HG03135 (cell line): ENCODE measurements around the gene STOX1.
"Not testable (repeated sequence)": the region's sequence is repeated elsewhere in the genome, so short reads cannot be mapped to it uniquely, and the experiment has no call there.

Experiments used
- ATAC-seq: cut with Tn5 transposase; IDR thresholded peaks from one replicate; pipeline ENCODE4 v1.9.1; 2021; ENCODE audit warnings: mild to moderate bottlenecking, moderate library complexity; ENCODE audit not compliant: unreplicated experiment

STOX1 gene

DNA sequence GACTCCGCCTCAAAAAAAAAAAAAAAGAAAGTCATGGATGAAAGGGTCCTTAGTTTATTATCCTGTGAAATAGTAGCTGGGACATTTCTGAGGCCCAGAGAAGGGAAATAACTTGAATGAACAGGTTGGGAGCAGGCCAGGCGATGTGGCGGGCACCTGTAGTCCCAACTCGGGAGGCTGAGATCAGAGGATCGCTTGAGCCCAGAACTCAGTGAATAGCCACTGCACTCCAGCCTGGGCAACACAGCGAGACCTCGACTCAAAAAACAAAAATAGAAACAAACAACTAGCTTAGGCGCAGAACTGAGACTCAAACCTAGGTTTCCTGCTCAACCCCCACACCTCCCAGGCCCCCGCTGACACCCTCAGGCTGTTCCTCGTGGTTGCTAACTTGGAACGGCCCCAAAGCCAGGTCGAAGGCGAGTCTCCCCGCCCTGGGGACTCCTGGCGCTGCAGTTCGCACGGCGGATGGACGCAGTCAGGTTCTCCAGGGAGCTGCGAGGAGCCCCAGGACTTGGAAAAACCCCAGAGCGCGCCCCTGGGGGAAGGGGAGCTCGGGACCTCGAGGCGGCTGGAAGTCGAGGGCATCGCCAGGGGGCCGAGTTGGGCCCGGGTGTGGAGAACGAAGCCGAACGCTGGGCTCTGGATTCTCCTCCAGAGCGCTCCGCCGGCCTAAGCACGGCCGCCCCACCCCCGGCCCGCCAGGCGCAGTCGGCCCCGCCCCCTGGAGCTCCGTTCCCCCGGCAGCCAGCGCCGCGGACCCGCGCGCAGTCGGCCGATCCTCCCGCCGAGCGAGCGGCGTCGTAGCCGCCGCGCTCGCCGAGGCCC, at the start of gene STOX1:
STOX1 (plus strand) TSS at position 768 of the 828 bp plus-strand sequence. CDS start 93 bp downstream, outside the sequence.
- peak; percentile 57 for ATAC-seq

- ATAC-seq = no peak
Observed at GRCh38 chr10:68781613-68782574, 45.4 kb upstream of the STOX1 start.

- ATAC-seq = no peak
Observed at GRCh38 chr10:68784476-68784875, 42.9 kb upstream of the STOX1 start.

DNA sequence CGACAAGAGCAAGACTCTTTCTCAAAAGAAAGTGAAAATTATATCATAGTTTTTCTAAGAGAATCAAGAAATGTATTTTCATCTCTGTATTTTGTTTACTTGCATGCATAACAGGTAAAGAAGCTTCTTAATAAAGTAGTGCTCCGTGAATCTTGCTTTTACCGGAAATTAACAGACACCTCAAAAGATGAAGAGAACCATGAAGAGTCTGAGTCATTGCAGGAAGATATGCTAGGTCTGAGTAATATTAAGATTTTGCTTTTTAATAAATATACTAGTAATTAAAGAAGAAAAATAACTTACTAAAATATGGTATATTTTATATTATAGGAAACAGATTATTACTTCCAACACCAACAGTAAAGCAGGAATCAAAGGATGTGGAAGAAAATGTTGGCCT, 39.5 kb upstream of the STOX1 start:
- no peak for ATAC-seq

DNA sequence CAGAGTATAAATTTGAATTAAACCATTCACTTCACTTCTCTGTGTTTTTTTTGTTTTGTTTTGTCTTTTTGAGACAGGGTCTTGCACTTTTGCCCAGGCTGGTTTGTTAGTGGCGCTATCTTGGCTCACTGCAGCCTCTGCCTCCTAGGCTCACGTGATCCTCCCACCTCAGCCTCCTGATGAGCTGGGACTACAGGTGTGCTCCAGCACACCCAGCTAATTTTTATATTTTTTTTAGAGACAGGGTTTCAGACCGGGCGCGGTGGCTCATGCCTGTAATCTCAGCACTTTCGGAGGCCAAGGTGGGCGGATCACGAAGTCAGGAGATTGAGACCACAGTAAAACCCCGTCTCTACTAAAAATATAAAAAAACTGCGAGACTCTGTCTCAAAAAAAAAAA, 36.9 kb upstream of the STOX1 start:
- no peak for ATAC-seq

DNA sequence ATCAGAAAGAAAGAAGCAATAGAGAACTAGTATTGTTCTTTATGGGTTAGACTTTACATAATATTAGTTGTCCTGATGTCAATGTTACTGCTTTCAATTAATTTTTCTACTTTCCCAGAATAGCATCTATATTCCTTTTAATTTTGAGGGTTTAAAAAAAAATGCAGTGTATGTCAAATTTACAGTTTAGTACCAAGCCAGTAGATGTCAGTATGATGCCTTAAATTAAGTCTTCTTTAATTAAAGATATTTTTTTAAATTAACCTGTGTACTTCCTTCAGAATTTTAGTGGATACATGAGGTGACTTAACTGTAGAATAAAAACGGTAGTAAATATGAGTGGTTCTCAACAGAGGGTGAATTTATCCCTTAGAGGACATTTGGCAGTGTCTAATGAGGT, 35.2 kb upstream of the STOX1 start:
- no peak for ATAC-seq

GRCh38 chr10:68795886-68796532, 31.3 kb upstream of the STOX1 start:
- ATAC-seq = no peak

DNA sequence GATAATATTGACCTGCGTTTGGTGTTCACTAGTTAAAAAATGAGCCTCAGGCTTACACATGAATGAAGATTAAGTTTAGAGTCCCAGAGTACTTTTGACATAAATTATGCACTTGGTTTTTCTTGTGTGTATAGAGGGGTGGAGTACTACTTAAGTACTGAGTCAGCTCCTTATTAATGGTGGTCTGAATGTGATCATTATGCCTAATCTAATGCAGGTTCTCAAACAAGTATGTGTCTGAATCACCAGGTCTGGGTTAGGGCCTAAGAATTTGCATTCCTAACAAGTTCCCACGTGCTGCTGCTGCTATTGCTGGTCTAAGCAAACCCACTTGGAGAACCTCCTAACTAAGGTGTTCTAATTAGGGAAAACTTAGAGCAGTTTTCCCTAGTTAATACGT, 30.7 kb upstream of the STOX1 start:
- no peak for ATAC-seq

DNA sequence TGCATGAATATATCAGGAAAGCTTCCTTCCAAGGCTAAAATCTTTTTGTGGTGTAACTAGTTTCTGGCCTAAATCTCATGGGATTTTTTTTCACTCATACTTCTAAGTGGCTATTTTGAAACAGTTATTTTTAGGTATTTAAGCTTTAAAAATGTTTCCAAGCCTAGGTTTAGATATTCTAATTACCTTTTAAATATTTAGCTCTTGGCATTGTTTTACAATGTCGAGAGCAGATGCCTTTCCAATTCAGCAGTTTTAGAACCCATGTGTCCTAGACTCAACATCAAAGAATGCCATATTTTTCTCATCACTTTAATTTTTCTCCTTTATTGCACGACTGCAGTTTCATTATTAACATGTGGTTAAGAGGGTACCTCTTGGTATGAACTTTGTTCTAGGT, 27.1 kb upstream of the STOX1 start:
- no peak for ATAC-seq

- no peak for ATAC-seq
Observed at GRCh38 chr10:68804692-68805091, 22.6 kb upstream of the STOX1 start.

- not testable (repeated sequence) for ATAC-seq
Observed at GRCh38 chr10:68810830-68811229, 16.5 kb upstream of the STOX1 start.

DNA sequence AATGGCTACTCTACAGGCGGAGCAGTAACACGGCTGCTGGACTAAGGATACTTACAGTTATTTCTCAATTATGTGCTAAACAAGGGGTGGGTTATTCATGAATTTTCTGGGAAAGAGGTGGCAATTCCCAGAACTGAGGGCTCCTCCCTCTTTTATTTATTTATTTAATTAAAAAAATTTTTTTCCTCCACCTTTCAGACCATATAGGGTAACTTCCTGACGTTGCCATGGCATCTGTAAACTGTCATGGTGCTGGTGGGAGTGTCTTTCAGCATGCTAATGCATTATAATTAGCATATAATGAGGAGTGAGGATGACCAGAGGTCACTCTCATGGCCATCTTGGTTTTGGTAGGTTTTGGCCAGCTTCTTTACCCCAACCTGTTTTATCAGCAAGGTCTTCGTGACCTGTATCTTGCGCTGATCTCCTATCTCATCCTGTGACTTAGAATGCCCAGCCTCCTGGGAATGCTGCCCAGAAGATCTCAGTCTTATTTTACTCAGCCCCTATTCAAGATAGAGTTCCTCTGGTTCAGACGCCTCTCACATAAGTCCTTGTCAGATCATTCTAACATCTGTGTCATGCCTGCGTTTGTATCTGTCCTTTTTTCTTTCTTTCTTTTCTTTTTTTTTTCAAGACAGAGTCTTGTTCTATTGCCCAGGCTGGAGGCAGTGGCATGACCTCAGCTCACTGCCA, 15.9 kb upstream of the STOX1 start:
- no peak for ATAC-seq

DNA sequence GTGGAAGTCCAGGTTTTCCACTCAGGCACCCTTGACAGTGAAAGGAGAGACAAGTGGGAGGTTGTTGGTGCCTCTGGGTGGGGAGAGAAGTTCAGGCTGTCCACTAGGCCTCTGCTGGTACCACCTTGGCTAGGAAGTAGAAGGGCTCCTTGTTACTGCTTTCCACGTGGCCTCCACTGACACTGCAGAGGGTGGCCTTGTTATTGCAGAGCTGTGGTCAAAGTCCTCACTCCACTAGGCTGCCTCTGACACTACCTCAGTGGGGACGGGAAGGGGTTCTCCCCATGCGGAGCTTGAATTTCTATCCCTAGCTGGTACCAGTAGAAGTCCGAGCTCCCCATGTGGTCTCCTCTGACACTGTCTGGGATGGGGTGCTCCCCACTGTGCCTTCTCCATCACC, 14.9 kb upstream of the STOX1 start:
- no peak for ATAC-seq

- no peak for ATAC-seq
Observed at GRCh38 chr10:68813559-68813958, 13.8 kb upstream of the STOX1 start.

GRCh38 chr10:68816796-68817412, 10.4 kb upstream of the STOX1 start:
- ATAC-seq = no peak

DNA sequence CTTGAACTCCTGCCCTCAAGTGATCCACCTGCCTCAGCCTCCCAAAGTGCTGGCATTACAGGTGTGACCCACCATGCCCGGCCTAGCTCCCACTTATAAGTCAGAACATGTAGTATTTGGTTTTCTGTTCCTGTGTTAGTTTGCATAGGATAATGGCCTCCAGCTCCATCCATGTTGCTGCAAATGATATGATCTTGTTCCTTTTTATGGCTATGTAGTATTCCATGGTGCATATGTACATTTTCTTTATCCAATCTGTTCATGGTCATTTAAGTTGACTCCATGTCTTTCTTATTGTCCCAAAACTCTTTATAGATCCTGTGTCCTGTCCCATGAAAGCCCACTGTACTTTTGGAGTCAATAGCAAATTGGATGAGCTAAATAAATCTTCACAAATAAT, 7.0 kb upstream of the STOX1 start:
- not testable (repeated sequence) for ATAC-seq

DNA sequence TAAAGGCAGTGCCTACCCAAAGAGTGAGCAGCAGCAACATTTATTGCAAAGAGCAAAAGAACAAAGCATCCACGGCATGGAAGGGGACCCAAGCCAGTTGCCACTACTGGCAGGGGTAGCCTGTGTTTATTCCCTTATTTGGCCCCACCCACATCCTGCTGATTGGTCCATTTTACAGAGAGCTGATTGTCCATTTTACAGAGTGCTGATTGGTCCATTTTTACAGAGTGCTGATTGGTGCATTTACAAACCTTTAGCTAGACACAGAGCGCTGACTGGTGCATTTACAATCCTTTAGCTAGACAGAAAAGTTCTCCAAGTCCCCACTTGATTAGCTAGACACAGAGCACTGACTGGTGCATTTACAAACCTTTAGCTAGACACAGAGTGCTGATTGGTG, 4.7 kb upstream of the STOX1 start:
- not testable (repeated sequence) for ATAC-seq

GRCh38 chr10:68827592-68827959, 245 bp downstream of the STOX1 start:
- not testable (repeated sequence) for ATAC-seq

DNA sequence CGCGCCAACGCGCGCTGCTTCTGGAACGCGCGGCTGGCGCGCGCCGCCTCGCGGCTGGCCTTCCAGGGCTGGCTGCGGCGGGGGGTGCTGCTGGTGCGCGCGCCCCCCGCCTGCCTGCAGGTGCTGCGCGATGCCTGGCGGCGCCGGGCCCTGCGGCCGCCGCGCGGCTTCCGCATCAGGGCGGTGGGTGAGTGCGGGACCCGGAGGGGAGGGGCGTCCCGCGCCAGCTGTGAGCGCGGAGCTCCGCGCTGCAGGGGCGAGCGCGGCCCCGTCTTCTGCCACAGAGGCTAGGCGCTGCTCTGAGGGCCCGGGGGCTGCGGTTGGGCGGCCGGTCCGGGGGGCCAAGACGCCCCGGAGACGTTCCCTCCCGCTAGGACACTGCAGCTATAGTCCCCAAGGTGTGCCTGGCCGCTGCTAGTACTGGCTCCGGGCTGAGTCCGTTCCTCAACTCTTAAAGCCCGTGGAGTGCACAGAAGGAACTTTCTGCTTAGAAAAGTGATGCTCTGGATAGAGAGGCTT, 811 bp downstream of the STOX1 start:
- not testable (repeated sequence) for ATAC-seq

GRCh38 chr10:68828833-68829232, 1.5 kb downstream of the STOX1 start:
- ATAC-seq = no peak
